HCT116 (cell line): ENCODE measurements around the gene PHOSPHO1. TPM values are rescaled to one million over a fixed set of nuclear protein-coding genes. Genes with fewer than 3 reads are reported as not detected.

Experiments used
- ATAC-seq: fragments of 200-7000 bp; cut with Tn5 transposase; 2 replicates; pipeline ENCODE4 v1.9.1; 2020; ENCODE audit warnings: mild to moderate bottlenecking, moderate library complexity
- BruUV-seq: library from RNA; stranded (reverse); fragments of 400-500 nt; replicated peaks from 2 replicates; lab custom pipeline; 2021; lab: Mats Ljungman, UMichigan
- CTCF ChIA-PET: fragments of 300-600 bp; sonication (Branson Sonifier 250); formaldehyde crosslinking; loops from one replicate; lab custom pipeline; 2021; ENCODE audit warnings: antibody characterized with exemption; lab: Charles Lee
- POLR2A ChIA-PET: fragments of 300-600, 350-600 bp; sonication (Branson Sonifier 250); formaldehyde crosslinking; loops from one replicate; lab custom pipeline; 2021; ENCODE audit warnings: antibody characterized with exemption; lab: Charles Lee
- RAD21 ChIA-PET, 2 experiments: fragments of 300-600 bp; sonication (Branson Sonifier 250); formaldehyde crosslinking; loops; one replicate each; lab custom pipeline; 2023; ENCODE audit warnings: low total read pairs in 2 of 2; ENCODE audit not compliant: uncharacterized antibody in 2 of 2, unreplicated experiment in 2 of 2, low non-redundant PET in 1 of 2; lab: Charles Lee
- DNase-seq: peaks from one replicate; pipeline ENCODE4 v3.0.0-alpha.2; 2010; ENCODE audit warnings: low read depth, low spot score
- H2AFZ ChIP-seq: fragments of 200-600 bp; shearing (Covaris generic), sonication (generic); 2 replicates; pipeline ENCODE4 v1.6.1; 2017; ENCODE audit warnings: low read depth, mixed run types, mixed read lengths, antibody characterized with exemption, low read length; ENCODE audit not compliant: poor library complexity, severe bottlenecking
- H3K27ac ChIP-seq: 2 replicates; pipeline ENCODE4 v1.5.1; 2012; ENCODE audit warnings: low read depth, low read length
- H3K27me3 ChIP-seq: fragments of 200-600 bp; sonication (generic); 2 replicates; pipeline ENCODE4 v1.6.1; 2016; ENCODE audit warnings: mixed run types, low read length, mixed read lengths; ENCODE audit not compliant: insufficient read depth
- H3K36me3 ChIP-seq, 2 experiments: fragments of 200-500 bp in 1 of 2; fragments of 200-600 bp in 1 of 2; sonication (Bioruptor generic) in 1 of 2; sonication (generic) in 1 of 2; 2 replicates each; pipeline versions ENCODE4 v1.5.1 to v1.6.1; 2014 to 2016; ENCODE audit warnings: low read length in 2 of 2, inconsistent platforms in 1 of 2, mixed read lengths in 1 of 2, mixed run types in 1 of 2; ENCODE audit not compliant: insufficient read depth in 2 of 2, control insufficient read depth in 1 of 2
- H3K4me1 ChIP-seq, 2 experiments: fragments of 200-600 bp in 1 of 2; sonication (generic) in 1 of 2; 2 replicates each; pipeline versions ENCODE4 v1.5.1 to v1.6.1; 2012 to 2017; ENCODE audit warnings: low read length in 2 of 2, inconsistent platforms in 1 of 2, mild to moderate bottlenecking in 1 of 2, mixed read lengths in 1 of 2, mixed run types in 1 of 2, moderate library complexity in 1 of 2; ENCODE audit not compliant: insufficient read depth in 2 of 2, control insufficient read depth in 1 of 2
- H3K4me2 ChIP-seq: fragments of 200-600 bp; sonication (generic); 2 replicates; pipeline ENCODE4 v1.6.1; 2017; ENCODE audit warnings: mixed run types, low read length, mixed read lengths
- H3K4me3 ChIP-seq, 2 experiments: fragments of 200-600 bp in 1 of 2; sonication (generic) in 1 of 2; replicated peaks in 1 of 2; 2 replicates each; pipeline ENCODE4 v1.5.1; 2011 to 2016; ENCODE audit warnings: low read length in 2 of 2, control low read depth in 1 of 2, low read depth in 1 of 2, mild to moderate bottlenecking in 1 of 2, mixed read lengths in 1 of 2, mixed run types in 1 of 2
- H3K79me2 ChIP-seq: fragments of 200-600 bp; sonication (generic); 2 replicates; pipeline ENCODE4 v1.6.1; 2017; ENCODE audit warnings: mild to moderate bottlenecking, mixed run types, low read length, moderate library complexity, mixed read lengths; ENCODE audit not compliant: insufficient read depth
- H3K9ac ChIP-seq: fragments of 200-600 bp; sonication (generic); 2 replicates; pipeline ENCODE4 v1.6.1; 2016; ENCODE audit warnings: low read length, mixed read lengths
- H3K9me2 ChIP-seq: fragments of 200-600 bp; sonication (generic), shearing (Covaris generic); 2 replicates; pipeline ENCODE4 v1.6.1; 2017; ENCODE audit warnings: mixed run types, mild to moderate bottlenecking, moderate library complexity; ENCODE audit not compliant: insufficient read depth
- H3K9me3 ChIP-seq, 2 experiments: fragments of 200-500 bp in 1 of 2; fragments of 200-600 bp in 1 of 2; sonication (Bioruptor generic) in 1 of 2; sonication (generic) in 1 of 2; 2 replicates each; pipeline ENCODE4 v1.6.1; 2014 to 2017; ENCODE audit warnings: low read length in 2 of 2, mixed read lengths in 2 of 2, inconsistent platforms in 1 of 2, low read depth in 1 of 2, mild to moderate bottlenecking in 1 of 2, mixed run types in 1 of 2, moderate library complexity in 1 of 2; ENCODE audit not compliant: control insufficient read depth in 1 of 2, insufficient read depth in 1 of 2
- H4K20me1 ChIP-seq: fragments of 200-600 bp; sonication (generic), shearing (Covaris generic); 2 replicates; pipeline ENCODE4 v1.6.1; 2017; ENCODE audit warnings: mixed run types, mild to moderate bottlenecking, moderate library complexity; ENCODE audit not compliant: insufficient read depth
- CBX3 ChIP-seq: IDR thresholded peaks from 2 replicates; pipeline ENCODE4 v1.6.1; 2012; ENCODE audit warnings: low read depth
- CTCF ChIP-seq, 3 experiments: fragments of 200-600 bp in 1 of 3; sonication (generic) in 1 of 3; IDR thresholded peaks in 2 of 3; conservative IDR thresholded peaks in 1 of 3; 2 replicates each; pipeline ENCODE4 v1.5.1; 2012 to 2017; ENCODE audit warnings: low read depth in 2 of 3, low read length in 2 of 3, antibody characterized with exemption in 1 of 3, borderline replicate concordance in 1 of 3, control low read depth in 1 of 3, mild to moderate bottlenecking in 1 of 3, mixed read lengths in 1 of 3, mixed run types in 1 of 3, moderate library complexity in 1 of 3; ENCODE audit not compliant: insufficient read depth in 1 of 3
- ELF1 ChIP-seq: IDR thresholded peaks from 2 replicates; pipeline ENCODE4 v1.6.1; 2012; ENCODE audit warnings: low read depth, borderline replicate concordance
- EZH2 ChIP-seq: fragments of 200-600 bp; sonication (generic); IDR thresholded peaks from 2 replicates; pipeline ENCODE4 v1.6.1; 2017; ENCODE audit warnings: antibody characterized with exemption, mixed run types
- JUND ChIP-seq: IDR thresholded peaks from 2 replicates; pipeline ENCODE4 v1.6.1; 2012
- POLR2AphosphoS5 ChIP-seq: IDR thresholded peaks from 2 replicates; pipeline ENCODE4 v1.6.1; 2011; ENCODE audit warnings: mild to moderate bottlenecking, low read depth, low read length, moderate library complexity
- SP1 ChIP-seq: IDR thresholded peaks from 2 replicates; pipeline ENCODE4 v1.6.1; 2012; ENCODE audit warnings: low read depth
- SRF ChIP-seq: IDR thresholded peaks from 2 replicates; pipeline ENCODE4 v1.6.1; 2012; ENCODE audit warnings: low read depth
- TCF7L2 ChIP-seq: IDR thresholded peaks from 2 replicates; pipeline ENCODE4 v1.7.0; 2011; ENCODE audit warnings: borderline replicate concordance, inconsistent platforms; ENCODE audit not compliant: insufficient read depth, insufficient read length; ENCODE audit errors: extremely low read depth
- ZFX ChIP-seq: fragments of 450-650 bp; IDR thresholded peaks from 2 replicates; pipeline ENCODE4 v1.6.1; 2017
- ZNF274 ChIP-seq: fragments of 200-500 bp; sonication (Bioruptor generic); IDR thresholded peaks from 2 replicates; pipeline ENCODE4 v1.6.1; 2014; ENCODE audit warnings: mild to moderate bottlenecking, low read depth, low read length, inconsistent platforms
- intact Hi-C: fragments of 100-400 bp; cut with micrococcal nuclease; formaldehyde crosslinking; loops from 2 replicates; pipeline ENCODE4 v1.10.0; 2022
- total RNA-seq: library from RNA; stranded (reverse); gene quantifications from one replicate; pipeline ENCODE4 v1.2.1, GENCODE V29; 2021; ENCODE audit not compliant: unreplicated experiment
- TF ChIP-seq, protein P1 (sequence below): IDR thresholded peaks from 2 replicates; pipeline ENCODE4 v1.6.1; 2012; ENCODE audit warnings: low read depth
- TF ChIP-seq, protein P2 (sequence below): IDR thresholded peaks from 2 replicates; pipeline ENCODE4 v1.6.1; 2012
- TF ChIP-seq, protein P3 (sequence below): IDR thresholded peaks from 2 replicates; pipeline ENCODE4 v1.6.1; 2012
- TF ChIP-seq, protein P4 (sequence below): IDR thresholded peaks from 2 replicates; pipeline ENCODE4 v1.6.1; 2011; ENCODE audit warnings: mild to moderate bottlenecking, low read length, moderate library complexity; ENCODE audit not compliant: insufficient replicate concordance; ENCODE audit errors: extremely low read depth

The PHOSPHO1 gene
- total RNA-seq, 1 experiment from 2014 or later = 3.0 TPM

DNA sequence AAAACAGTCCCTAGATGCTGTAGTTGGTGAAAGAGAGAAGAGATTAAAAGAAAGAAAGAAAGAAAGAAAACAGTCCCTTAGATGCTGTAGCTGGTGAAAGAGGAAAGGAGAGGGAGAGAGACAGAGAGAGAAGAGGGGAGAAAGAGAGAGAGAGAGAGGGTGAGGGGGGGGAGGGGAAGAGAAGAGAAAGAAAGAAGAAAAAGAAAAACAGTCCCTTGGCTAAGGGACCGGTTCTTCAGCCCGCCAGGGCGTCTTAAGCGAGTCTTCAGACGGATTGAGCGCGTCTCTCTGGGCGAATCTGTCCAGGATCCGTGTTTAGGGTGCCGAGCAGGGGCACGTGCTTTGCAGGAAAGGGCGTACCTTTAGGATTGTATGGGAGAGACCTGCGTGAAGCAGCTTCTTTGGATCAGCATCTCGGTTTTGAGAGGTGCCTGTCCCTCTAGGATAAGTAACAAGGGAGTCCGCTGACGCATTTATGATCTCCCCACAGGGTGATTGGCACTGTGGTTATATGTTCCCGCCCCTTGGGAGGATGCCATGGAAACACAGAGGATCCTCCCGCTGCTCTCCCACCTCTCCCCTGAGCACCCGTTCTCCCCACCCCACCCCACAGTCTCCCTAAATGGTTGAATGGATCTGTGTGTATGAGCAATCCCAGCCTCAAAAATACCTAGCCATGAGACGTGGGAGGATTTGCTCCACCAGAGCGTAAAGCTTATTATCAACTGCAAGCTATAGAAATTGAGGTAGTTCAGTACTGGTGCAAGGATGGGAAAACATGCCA is 36.9 kb downstream of the PHOSPHO1 start:
- no peaks in the 10 kb centered on the region for H3K9me2 ChIP-seq
- ATAC-seq (no peak), DNase-seq (peak; percentile 33)
- CTCF ChIA-PET = interaction anchor here (0.6 to 1.6 kb wide), 3 partner anchors 34 to 1290 kb away, joined by 3 to 6 read pairs (median 3); no protein-coding TSS in a partner anchor
- TF ChIP-seq ZFX = no peak
- TF ChIP-seq, protein P1, sequence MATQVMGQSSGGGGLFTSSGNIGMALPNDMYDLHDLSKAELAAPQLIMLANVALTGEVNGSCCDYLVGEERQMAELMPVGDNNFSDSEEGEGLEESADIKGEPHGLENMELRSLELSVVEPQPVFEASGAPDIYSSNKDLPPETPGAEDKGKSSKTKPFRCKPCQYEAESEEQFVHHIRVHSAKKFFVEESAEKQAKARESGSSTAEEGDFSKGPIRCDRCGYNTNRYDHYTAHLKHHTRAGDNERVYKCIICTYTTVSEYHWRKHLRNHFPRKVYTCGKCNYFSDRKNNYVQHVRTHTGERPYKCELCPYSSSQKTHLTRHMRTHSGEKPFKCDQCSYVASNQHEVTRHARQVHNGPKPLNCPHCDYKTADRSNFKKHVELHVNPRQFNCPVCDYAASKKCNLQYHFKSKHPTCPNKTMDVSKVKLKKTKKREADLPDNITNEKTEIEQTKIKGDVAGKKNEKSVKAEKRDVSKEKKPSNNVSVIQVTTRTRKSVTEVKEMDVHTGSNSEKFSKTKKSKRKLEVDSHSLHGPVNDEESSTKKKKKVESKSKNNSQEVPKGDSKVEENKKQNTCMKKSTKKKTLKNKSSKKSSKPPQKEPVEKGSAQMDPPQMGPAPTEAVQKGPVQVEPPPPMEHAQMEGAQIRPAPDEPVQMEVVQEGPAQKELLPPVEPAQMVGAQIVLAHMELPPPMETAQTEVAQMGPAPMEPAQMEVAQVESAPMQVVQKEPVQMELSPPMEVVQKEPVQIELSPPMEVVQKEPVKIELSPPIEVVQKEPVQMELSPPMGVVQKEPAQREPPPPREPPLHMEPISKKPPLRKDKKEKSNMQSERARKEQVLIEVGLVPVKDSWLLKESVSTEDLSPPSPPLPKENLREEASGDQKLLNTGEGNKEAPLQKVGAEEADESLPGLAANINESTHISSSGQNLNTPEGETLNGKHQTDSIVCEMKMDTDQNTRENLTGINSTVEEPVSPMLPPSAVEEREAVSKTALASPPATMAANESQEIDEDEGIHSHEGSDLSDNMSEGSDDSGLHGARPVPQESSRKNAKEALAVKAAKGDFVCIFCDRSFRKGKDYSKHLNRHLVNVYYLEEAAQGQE = no peak
- TF ChIP-seq ELF1 = no peak
- TF ChIP-seq, protein P2, sequence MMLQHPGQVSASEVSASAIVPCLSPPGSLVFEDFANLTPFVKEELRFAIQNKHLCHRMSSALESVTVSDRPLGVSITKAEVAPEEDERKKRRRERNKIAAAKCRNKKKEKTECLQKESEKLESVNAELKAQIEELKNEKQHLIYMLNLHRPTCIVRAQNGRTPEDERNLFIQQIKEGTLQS = no peak
- TF ChIP-seq POLR2AphosphoS5 = no peak
- no peak for TF ChIP-seq CBX3
- TF ChIP-seq, protein P3, sequence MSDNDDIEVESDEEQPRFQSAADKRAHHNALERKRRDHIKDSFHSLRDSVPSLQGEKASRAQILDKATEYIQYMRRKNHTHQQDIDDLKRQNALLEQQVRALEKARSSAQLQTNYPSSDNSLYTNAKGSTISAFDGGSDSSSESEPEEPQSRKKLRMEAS = no peak
- TF ChIP-seq CTCF (IDR thresholded peaks at IDR 0.05 in 2 of 3, conservative IDR thresholded peaks at IDR 0.05 in 1 of 3; ENCODE audit: borderline replicate concordance in 1 of 3, insufficient read depth in 1 of 3, low read depth in 2 of 3, low read length in 2 of 3) = no peak
- no peak for TF ChIP-seq SP1
- TF ChIP-seq TCF7L2 = no peak
- no peak for TF ChIP-seq SRF
- TF ChIP-seq EZH2 = no peak
- TF ChIP-seq ZNF274 = no peak
- TF ChIP-seq, protein P4, sequence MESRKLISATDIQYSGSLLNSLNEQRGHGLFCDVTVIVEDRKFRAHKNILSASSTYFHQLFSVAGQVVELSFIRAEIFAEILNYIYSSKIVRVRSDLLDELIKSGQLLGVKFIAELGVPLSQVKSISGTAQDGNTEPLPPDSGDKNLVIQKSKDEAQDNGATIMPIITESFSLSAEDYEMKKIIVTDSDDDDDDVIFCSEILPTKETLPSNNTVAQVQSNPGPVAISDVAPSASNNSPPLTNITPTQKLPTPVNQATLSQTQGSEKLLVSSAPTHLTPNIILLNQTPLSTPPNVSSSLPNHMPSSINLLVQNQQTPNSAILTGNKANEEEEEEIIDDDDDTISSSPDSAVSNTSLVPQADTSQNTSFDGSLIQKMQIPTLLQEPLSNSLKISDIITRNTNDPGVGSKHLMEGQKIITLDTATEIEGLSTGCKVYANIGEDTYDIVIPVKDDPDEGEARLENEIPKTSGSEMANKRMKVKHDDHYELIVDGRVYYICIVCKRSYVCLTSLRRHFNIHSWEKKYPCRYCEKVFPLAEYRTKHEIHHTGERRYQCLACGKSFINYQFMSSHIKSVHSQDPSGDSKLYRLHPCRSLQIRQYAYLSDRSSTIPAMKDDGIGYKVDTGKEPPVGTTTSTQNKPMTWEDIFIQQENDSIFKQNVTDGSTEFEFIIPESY = no peak
- no peak for TF ChIP-seq JUND
- no peaks in the 10 kb centered on the region for H3K9me3 ChIP-seq
- no peaks in the 10 kb centered on the region for H3K36me3 ChIP-seq
- no peaks in the 10 kb centered on the region for H3K27me3 ChIP-seq
- peak overlapping the region; percentile 85 for H3K27ac ChIP-seq
- RAD21 ChIA-PET = interaction anchor here in 1 of 2 experiments (1.0 kb wide), 1 partner anchor 13 kb away, joined by 3 read pairs; no protein-coding TSS in a partner anchor
- no TSS peak for BruUV-seq
- no peaks in the 10 kb centered on the region for H3K79me2 ChIP-seq
- H3K4me3 ChIP-seq = peak overlapping the region; percentile 54 to 61
- H4K20me1 ChIP-seq = no peaks in the 10 kb centered on the region
- H2AFZ ChIP-seq = peak overlapping the region; percentile 72
- POLR2A ChIA-PET = no interaction called here
- peak overlapping the region; percentile 76 for H3K9ac ChIP-seq
- peaks cover 13 to 50% of the 10 kb centered on the region in 2 experiments; a peak in 3 of 4 replicates for H3K4me1 ChIP-seq
- peak overlapping the region; percentile 91 for H3K4me2 ChIP-seq
- intact Hi-C loops = loop anchor here (5.0 kb wide), 3 partner anchors 34 to 301 kb away; partner anchors contain the start of genes ATP5MC1 and UBE2Z
